GM10266 (cell line): ENCODE data around the gene PDZD7.

Experiments used
- DNase-seq: peaks from one replicate; pipeline ENCODE4 v3.0.0; 2012; ENCODE audit errors: extremely low spot score
- CTCF ChIP-seq: IDR thresholded peaks from 2 replicates; pipeline ENCODE4 v1.5.1; 2012; ENCODE audit warnings: mild to moderate bottlenecking, low read depth; ENCODE audit not compliant: control insufficient read depth, insufficient read depth; ENCODE audit errors: missing control alignments

The PDZD7 gene

GRCh38 chr10:100984672-100985177, 46.2 kb downstream of the PDZD7 start:
- TF ChIP-seq CTCF = no peak
- no peak for DNase-seq

GRCh38 chr10:100983868-100984671, 46.9 kb downstream of the PDZD7 start:
- TF ChIP-seq CTCF = no peak
- no peak for DNase-seq

GRCh38 chr10:100982916-100983830, 47.8 kb downstream of the PDZD7 start:
- DNase-seq = no peak
- no peak for TF ChIP-seq CTCF

GRCh38 chr10:100981178-100981772, 49.7 kb downstream of the PDZD7 start:
- DNase-seq = no peak
- no peak for TF ChIP-seq CTCF

- no peak for TF ChIP-seq CTCF
- no peak for DNase-seq
Observed at GRCh38 chr10:100980711-100981110, 50.2 kb downstream of the PDZD7 start.

- DNase-seq = no peak
- no peak for TF ChIP-seq CTCF
Observed at GRCh38 chr10:100980311-100980710, 50.6 kb downstream of the PDZD7 start.
